ENCODE results near the gene MMEL1.
"Not testable (repeated sequence)": the region's sequence is repeated elsewhere in the genome, so short reads cannot be mapped to it uniquely, and the experiment has no call there.

GRCh38 chr1:2676726-2677125 lies 43.9 kb upstream of the MMEL1 start:
- not testable (repeated sequence) for TF ChIP-seq ZBTB7A (tag by site-specific recombination; IDR thresholded peaks at IDR 0.05; ENCODE audit: low read depth); CTCF (tag by site-specific recombination; IDR thresholded peaks at IDR 0.05); YY1 (tag by site-specific recombination; IDR thresholded peaks at IDR 0.05); SCRT2 (tag by site-specific recombination; IDR thresholded peaks at IDR 0.05); ZNF639 (tag by site-specific recombination; IDR thresholded peaks at IDR 0.05); ZNF274 (IDR thresholded peaks at IDR 0.05; ENCODE audit: low read length); ZNF274 (tag by site-specific recombination; IDR thresholded peaks at IDR 0.05; ENCODE audit: borderline replicate concordance); REST (tag by site-specific recombination; IDR thresholded peaks at IDR 0.05); OSR2 (tag by site-specific recombination; IDR thresholded peaks at IDR 0.05); ZNF10 (tag by site-specific recombination; IDR thresholded peaks at IDR 0.05); ZNF148 (tag by site-specific recombination; IDR thresholded peaks at IDR 0.05; ENCODE audit: borderline replicate concordance); KLF1 (tag by site-specific recombination; IDR thresholded peaks at IDR 0.05)
